Smooth muscle cell (in vitro differentiated cells): ENCODE data around the gene NEK4. TPM values are rescaled to one million over a fixed set of nuclear protein-coding genes. Genes with fewer than 3 reads are reported as not detected.
"Not testable (repeated sequence)": the region's sequence is repeated elsewhere in the genome, so short reads cannot be mapped to it uniquely, and the experiment has no call there.

Experiments
- DNase-seq: peaks from one replicate; lab custom pipeline; 2025; ENCODE audit not compliant: unreplicated experiment; lab: John Stamatoyannopoulos, UW
- H2AFZ ChIP-seq: fragments of 200-600 bp; sonication (generic); 2 replicates; pipeline ENCODE4 v1.6.0; 2016; ENCODE audit warnings: antibody characterized with exemption, low read depth, mild to moderate bottlenecking
- H3F3A ChIP-seq: fragments of 200-600 bp; sonication (generic); 2 replicates; pipeline ENCODE4 v1.6.0; 2017; ENCODE audit warnings: antibody characterized with exemption, low read depth
- H3K27ac ChIP-seq: fragments of 200-600 bp; sonication (generic); 2 replicates; pipeline ENCODE4 v1.5.1; 2016; ENCODE audit warnings: low read depth, mild to moderate bottlenecking
- H3K27me3 ChIP-seq: fragments of 200-600 bp; sonication (generic); 2 replicates; pipeline ENCODE4 v1.6.1; 2016; ENCODE audit warnings: low read depth, mild to moderate bottlenecking
- H3K36me3 ChIP-seq: fragments of 200-600 bp; sonication (generic); 2 replicates; pipeline ENCODE4 v1.5.1; 2016; ENCODE audit warnings: low read depth
- H3K4me1 ChIP-seq: fragments of 200-600 bp; sonication (generic); 2 replicates; pipeline ENCODE4 v1.5.1; 2016; ENCODE audit warnings: low read depth
- H3K4me2 ChIP-seq: fragments of 200-600 bp; sonication (generic); 2 replicates; pipeline ENCODE4 v1.6.0; 2016; ENCODE audit warnings: mild to moderate bottlenecking
- H3K4me3 ChIP-seq: fragments of 200-600 bp; sonication (generic); 2 replicates; pipeline ENCODE4 v1.5.1; 2016; ENCODE audit warnings: mild to moderate bottlenecking
- H3K79me2 ChIP-seq: fragments of 200-600 bp; sonication (generic); 2 replicates; pipeline ENCODE4 v1.6.0; 2016; ENCODE audit warnings: low read depth, mild to moderate bottlenecking
- H3K9ac ChIP-seq: fragments of 200-600 bp; sonication (generic); 2 replicates; pipeline ENCODE4 v1.6.0; 2016; ENCODE audit warnings: low read depth
- H3K9me3 ChIP-seq: fragments of 200-600 bp; sonication (generic); replicated peaks from 2 replicates; pipeline ENCODE4 v1.5.1; 2016; ENCODE audit warnings: low read depth
- H4K20me1 ChIP-seq: fragments of 200-600 bp; sonication (generic); 2 replicates; pipeline ENCODE4 v1.6.0; 2016; ENCODE audit warnings: low read depth
- CTCF ChIP-seq: fragments of 200-600 bp; sonication (generic); IDR thresholded peaks from 2 replicates; pipeline ENCODE4 v1.5.1; 2017; ENCODE audit warnings: borderline replicate concordance, mild to moderate bottlenecking, antibody characterized with exemption; ENCODE audit not compliant: insufficient read depth, poor library complexity, severe bottlenecking
- WGBS: methylation state at CpG from one replicate; pipeline ENCODE4 v1.1.7; 2016; ENCODE audit warnings: low lambda C conversion rate; 5-methylcytosine and 5-hydroxymethylcytosine counted together
- polyA plus RNA-seq: library from polyadenylated mRNA; unstranded; fragments of >200 nt; fragmentation: Nextera tagmentation; extraction: Ambion mirVana; gene quantifications from 2 replicates; pipeline ENCODE4 v1.2.1, GENCODE V29; 2016
- total RNA-seq: library from RNA; depleted of rRNA; stranded (reverse); fragments of >200 nt; gene quantifications from 2 replicates; pipeline ENCODE4 v1.2.3, GENCODE V29; 2014

The NEK4 gene
- total and polyA plus RNA-seq, 2 experiments from 2014 or later, result 8.6 to 11.0 TPM

- Histone ChIP-seq H2AFZ (no peak overlapping the region), H3K27me3 (peaks cover 26% of the 10 kb centered on the region), H3K4me2 (no peak overlapping the region), H3K4me1 (no peaks in the 10 kb centered on the region), H3K36me3 (no peaks in the 10 kb centered on the region), H3K9me3 (no peaks in the 10 kb centered on the region), H4K20me1 (no peaks in the 10 kb centered on the region), H3F3A (no peaks in the 10 kb centered on the region), H3K4me3 (no peak overlapping the region), H3K9ac (no peak overlapping the region), H3K79me2 (no peaks in the 10 kb centered on the region), H3K27ac (no peak overlapping the region)
- TF ChIP-seq CTCF, result no peak
- DNase-seq, result no peak
- WGBS, result 93% methylated on average over 17 of the region's 17 CpGs
Observed at GRCh38 chr3:52777959-52778805, 7.4 kb upstream of the NEK4 start.

- no peak for TF ChIP-seq CTCF
- Histone ChIP-seq H3F3A (no peaks in the 10 kb centered on the region), H2AFZ (no peak within 1 kb of the TSS), H3K9me3 (no peaks in the 10 kb centered on the region), H4K20me1 (no peaks in the 10 kb centered on the region), H3K79me2 (no peaks in the 10 kb centered on the region), H3K36me3 (no peaks in the 10 kb centered on the region), H3K4me3 (no peak within 1 kb of the TSS), H3K27ac (no peak within 1 kb of the TSS), H3K27me3 (peaks cover 17% of the 10 kb centered on the region), H3K4me2 (no peak within 1 kb of the TSS), H3K9ac (no peak within 1 kb of the TSS), H3K4me1 (no peaks in the 10 kb centered on the region)
- DNase-seq, result no peak
- 88% methylated on average over 12 of the region's 12 CpGs for WGBS
Observed at GRCh38 chr3:52777127-52777958, 6.6 kb upstream of the NEK4 start, which contains the start of gene ITIH1. Gene ITIH1 (plus strand): TSS chr3:52777599. CDS start chr3:52777616, 17 bp downstream.

- DNase-seq, H3K4me3 ChIP-seq, H3K27me3 ChIP-seq, H3K36me3 ChIP-seq, H3K4me2 ChIP-seq, H3K9ac ChIP-seq, H3F3A ChIP-seq, H3K9me3 ChIP-seq, H3K79me2 ChIP-seq, H3K27ac ChIP-seq, H4K20me1 ChIP-seq, H2AFZ ChIP-seq, H3K4me1 ChIP-seq: not testable (repeated sequence)
- 81% methylated on average over 6 of the region's 6 CpGs for WGBS
Observed at GRCh38 chr3:52776486-52776885, 5.7 kb upstream of the NEK4 start.

GRCh38 chr3:52775877-52776276, 5.1 kb upstream of the NEK4 start:
- Histone ChIP-seq H3K9me3 (no peaks in the 10 kb centered on the region), H2AFZ (no peak overlapping the region), H3K36me3 (no peaks in the 10 kb centered on the region), H3F3A (no peaks in the 10 kb centered on the region), H3K4me3 (no peak overlapping the region), H3K79me2 (no peaks in the 10 kb centered on the region), H3K27me3 (peaks cover 3% of the 10 kb centered on the region), H3K4me1 (no peaks in the 10 kb centered on the region), H4K20me1 (no peaks in the 10 kb centered on the region), H3K9ac (no peak overlapping the region), H3K4me2 (no peak overlapping the region), H3K27ac (no peak overlapping the region)
- TF ChIP-seq CTCF, result no peak
- no peak for DNase-seq
- WGBS, result 81% methylated on average over 8 of the region's 8 CpGs
